T-helper 1 cell treated with Interleukin-12 subunit alpha and Interleukin-12 subunit beta and Interleukin-4 antibody, amounts not matched to agents 30 μg/mL and 1 μg/mL, for 36 hours (primary cell): ENCODE measurements around the gene ADGRV1.

Experiments used
- H3K27ac Mint-ChIP-seq: one replicate; pipeline ENCODE4 v1.8.0; 2021; ENCODE audit warnings: mild to moderate bottlenecking, mixed read lengths
- H3K27me3 Mint-ChIP-seq: one replicate; pipeline ENCODE4 v1.8.0; 2021; ENCODE audit warnings: low read depth, mixed read lengths
- H3K36me3 Mint-ChIP-seq: one replicate; pipeline ENCODE4 v1.8.0; 2021; ENCODE audit warnings: low read depth, mixed read lengths
- H3K4me1 Mint-ChIP-seq: one replicate; pipeline ENCODE4 v1.8.0; 2021; ENCODE audit warnings: low read depth, mixed read lengths
- H3K4me3 Mint-ChIP-seq: one replicate; pipeline ENCODE4 v1.8.0; 2021; ENCODE audit warnings: mild to moderate bottlenecking, moderate library complexity, mixed read lengths
- H3K9me3 Mint-ChIP-seq: one replicate; pipeline ENCODE4 v1.8.0; 2021; ENCODE audit warnings: mixed read lengths

Gene ADGRV1

DNA sequence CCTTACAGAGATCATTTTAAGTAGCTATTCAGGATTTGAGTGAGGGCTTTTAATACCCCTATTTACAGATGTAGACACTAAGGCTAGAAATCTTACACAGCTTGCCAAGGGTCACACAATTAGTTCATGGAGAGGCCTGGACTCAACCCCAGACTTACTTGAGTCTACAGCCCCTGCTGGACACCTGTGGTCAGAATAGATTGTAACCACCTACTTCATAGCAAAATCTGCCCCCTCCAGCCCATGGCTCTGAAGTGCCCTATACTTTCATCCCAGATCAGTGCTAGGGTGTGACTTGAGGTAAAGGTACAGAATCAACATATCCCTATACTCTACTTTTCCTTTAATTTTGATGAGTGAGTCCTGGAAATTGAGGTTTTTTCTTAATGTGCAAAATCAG is 291.3 kb downstream of the ADGRV1 start:
- Mint-ChIP-seq H3K27me3 (peaks cover 18% of the 10 kb centered on the region), H3K27ac (no peak overlapping the region), H3K36me3 (no peaks in the 10 kb centered on the region), H3K4me1 (no peaks in the 10 kb centered on the region), H3K9me3 (no peaks in the 10 kb centered on the region), H3K4me3 (no peak overlapping the region)

DNA sequence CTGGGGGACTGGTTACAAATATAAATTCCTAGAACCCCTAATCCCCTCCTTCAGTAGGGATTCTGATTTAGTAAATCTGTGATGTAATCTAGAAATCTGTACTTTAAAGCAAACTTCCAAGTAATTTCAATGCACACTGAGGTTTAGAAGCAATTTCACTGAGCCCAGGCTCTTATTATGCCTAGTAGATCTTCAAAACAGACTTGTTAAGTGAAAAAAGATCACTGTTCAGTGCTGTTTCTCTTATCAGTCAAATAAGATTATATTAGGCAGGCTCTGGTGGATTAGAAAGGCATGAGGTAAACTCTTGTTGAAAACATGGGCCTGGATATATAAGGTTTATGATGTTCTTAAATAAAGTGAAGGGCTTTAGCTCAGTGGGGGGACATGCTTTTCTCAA is 293.9 kb downstream of the ADGRV1 start:
- Mint-ChIP-seq H3K27ac (no peak overlapping the region), H3K36me3 (no peaks in the 10 kb centered on the region), H3K9me3 (no peaks in the 10 kb centered on the region), H3K4me1 (no peaks in the 10 kb centered on the region), H3K27me3 (peaks cover 11% of the 10 kb centered on the region), H3K4me3 (no peak overlapping the region)

DNA sequence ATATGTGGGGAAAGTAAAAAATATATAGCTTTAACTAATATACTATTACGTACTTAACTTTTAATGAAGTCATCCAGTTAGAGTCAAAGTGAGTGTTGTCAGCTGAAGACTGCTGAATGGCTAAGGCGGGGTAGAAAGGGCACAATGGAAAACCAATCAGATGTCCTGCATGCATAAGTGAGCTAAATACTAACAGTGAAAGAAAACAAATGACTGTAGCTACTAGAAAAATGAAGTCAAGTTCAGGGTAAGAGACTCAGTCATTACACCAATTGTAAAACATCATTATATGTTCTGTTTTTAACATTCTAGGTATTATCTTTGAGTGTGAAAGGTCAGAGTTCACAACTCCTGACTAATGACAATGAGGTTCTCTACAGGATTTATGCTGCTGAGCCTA is 295.2 kb downstream of the ADGRV1 start:
- Mint-ChIP-seq H3K4me3 (no peak overlapping the region), H3K27ac (no peak overlapping the region), H3K36me3 (no peaks in the 10 kb centered on the region), H3K4me1 (no peaks in the 10 kb centered on the region), H3K27me3 (peaks cover 11% of the 10 kb centered on the region), H3K9me3 (no peaks in the 10 kb centered on the region)

DNA sequence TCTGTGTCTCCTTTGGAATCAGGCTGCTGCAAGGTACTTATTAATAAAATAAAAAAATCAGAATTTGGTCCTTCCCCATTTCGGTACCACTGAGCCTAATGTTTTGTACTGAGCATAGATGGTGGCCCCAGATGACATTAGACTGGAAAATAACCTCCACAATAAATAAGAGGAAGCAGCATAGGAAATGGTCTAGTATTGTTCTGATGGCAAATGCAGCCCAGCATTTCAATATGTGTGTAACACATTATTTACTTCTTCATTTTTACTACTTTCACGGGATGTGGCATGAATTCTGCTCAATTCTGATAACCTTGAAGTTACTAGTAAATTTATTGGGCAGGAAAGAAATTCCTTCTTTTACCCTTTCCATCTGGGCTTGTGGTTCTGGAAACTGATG is 295.6 kb downstream of the ADGRV1 start:
- Mint-ChIP-seq H3K4me3 (no peak overlapping the region), H3K9me3 (no peaks in the 10 kb centered on the region), H3K4me1 (no peaks in the 10 kb centered on the region), H3K27me3 (peaks cover 11% of the 10 kb centered on the region), H3K27ac (no peak overlapping the region), H3K36me3 (no peaks in the 10 kb centered on the region)

DNA sequence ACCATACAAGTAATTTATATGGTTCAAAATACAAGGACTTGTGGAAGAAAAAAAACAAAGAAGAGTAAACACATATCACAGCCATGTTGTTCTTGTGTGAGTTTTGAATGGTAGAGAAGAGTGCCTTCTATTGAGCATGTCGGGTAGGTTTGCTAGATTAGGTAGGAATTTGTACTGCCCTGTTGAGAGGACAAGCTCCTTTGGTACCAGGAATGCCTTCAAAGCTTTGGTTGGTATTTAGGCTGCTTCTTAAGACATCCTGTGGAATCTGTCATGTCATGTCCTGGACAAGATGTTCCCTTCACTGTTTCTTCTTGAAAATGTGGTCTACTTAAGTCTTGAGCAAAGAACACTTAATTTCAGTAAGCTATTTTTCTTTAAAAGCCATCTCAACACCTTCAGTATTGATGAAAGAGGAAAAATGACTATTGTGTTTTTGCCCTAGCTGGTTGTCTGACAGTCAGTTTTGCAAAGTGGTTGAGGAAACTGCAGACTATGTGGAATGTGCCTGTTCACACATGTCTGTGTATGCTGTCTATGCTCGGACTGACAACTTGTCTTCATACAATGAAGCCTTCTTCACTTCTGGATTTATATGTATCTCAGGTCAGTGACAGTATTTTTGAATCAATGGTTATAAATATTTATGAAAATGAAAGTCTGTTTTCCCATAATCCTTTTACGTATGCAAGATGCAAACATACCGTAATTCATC is 296.9 kb downstream of the ADGRV1 start:
- Mint-ChIP-seq H3K9me3 (no peaks in the 10 kb centered on the region), H3K4me3 (no peak overlapping the region), H3K4me1 (no peaks in the 10 kb centered on the region), H3K27me3 (peaks cover 11% of the 10 kb centered on the region), H3K27ac (no peak overlapping the region), H3K36me3 (no peaks in the 10 kb centered on the region)

DNA sequence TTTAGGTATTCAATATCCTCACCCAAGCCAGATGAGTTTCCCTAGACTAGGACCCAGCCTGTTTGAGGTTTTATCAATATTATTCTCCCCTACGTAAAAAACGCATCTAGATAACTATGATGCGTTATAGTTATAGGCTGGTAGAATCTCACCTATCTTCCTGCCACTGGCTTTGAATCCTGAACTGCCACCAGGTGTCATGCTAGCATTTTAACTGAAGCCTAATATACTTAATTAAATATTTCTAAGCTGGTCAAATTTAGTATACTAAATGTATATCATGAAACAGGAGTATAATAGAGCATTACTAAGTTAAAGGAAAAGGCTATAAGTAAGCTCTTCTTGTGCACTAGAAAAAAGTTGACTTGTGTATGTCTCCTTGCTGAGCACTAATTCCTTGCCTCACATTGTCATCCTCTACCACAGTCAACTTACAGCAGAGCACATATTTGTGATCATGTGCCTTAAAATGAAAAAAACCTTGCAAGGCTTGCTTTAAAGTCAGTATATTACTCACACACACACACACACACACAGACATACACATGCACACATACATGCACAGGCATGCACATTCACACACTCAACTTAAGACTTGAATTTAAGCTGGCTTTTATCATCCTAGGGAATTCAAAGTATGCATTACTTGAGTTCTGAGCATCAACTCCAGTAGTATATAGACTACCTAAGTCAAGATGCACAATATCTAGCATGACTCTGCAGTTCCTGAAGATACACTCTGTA is 303.4 kb downstream of the ADGRV1 start:
- Mint-ChIP-seq H3K27ac (no peak overlapping the region), H3K9me3 (no peaks in the 10 kb centered on the region), H3K4me1 (no peaks in the 10 kb centered on the region), H3K4me3 (no peak overlapping the region), H3K27me3 (peaks cover 11% of the 10 kb centered on the region), H3K36me3 (no peaks in the 10 kb centered on the region)

DNA sequence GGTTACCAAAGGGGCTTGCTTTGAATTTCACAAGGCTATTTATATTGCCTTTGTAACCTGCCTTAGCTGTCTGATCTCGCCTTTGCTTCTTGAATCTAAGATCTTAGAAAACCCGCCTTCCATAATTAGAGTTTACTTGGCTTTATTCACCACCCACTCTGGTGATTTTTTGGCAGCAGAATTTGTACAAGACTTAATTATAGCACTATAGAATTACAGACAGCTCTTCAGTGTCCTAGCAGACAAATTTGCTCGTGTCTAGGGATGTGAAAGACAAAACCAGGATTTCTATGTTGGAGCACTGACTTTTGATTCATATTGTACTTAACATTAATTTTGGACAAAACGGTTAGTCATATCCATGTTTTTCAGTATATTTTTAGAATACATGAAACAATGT is 306.6 kb downstream of the ADGRV1 start:
- peaks cover 29% of the 10 kb centered on the region for H3K27me3 Mint-ChIP-seq

DNA sequence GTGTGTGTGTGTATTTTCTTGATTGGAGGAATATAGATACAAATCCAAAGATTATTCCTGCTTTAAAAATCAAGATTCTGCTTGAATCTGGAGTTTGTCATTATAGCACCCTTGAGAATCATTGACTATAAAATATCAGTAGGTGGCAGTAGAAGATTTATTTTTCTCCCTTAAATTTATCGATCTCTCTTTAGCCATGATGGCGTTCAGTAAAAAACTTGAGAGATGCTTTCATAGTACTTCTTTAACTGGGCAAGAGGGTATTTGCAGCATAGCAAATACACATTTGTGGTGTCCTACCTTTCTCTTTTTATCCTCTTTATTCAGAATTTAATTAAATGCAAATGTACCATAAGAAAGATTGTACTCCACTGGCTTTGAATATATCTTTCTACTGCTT is 307.7 kb downstream of the ADGRV1 start:
- Mint-ChIP-seq H3K4me3 (no peak overlapping the region), H3K9me3 (no peaks in the 10 kb centered on the region), H3K27ac (no peak overlapping the region), H3K4me1 (no peaks in the 10 kb centered on the region), H3K36me3 (no peaks in the 10 kb centered on the region), H3K27me3 (peaks cover 32% of the 10 kb centered on the region)

More for the DNA sequence above, 306.6 kb downstream of the ADGRV1 start:
- H3K27ac Mint-ChIP-seq = no peak overlapping the region
- no peaks in the 10 kb centered on the region for H3K36me3 Mint-ChIP-seq
- H3K9me3 Mint-ChIP-seq = no peaks in the 10 kb centered on the region
- H3K4me3 Mint-ChIP-seq = no peak overlapping the region
- no peaks in the 10 kb centered on the region for H3K4me1 Mint-ChIP-seq

DNA sequence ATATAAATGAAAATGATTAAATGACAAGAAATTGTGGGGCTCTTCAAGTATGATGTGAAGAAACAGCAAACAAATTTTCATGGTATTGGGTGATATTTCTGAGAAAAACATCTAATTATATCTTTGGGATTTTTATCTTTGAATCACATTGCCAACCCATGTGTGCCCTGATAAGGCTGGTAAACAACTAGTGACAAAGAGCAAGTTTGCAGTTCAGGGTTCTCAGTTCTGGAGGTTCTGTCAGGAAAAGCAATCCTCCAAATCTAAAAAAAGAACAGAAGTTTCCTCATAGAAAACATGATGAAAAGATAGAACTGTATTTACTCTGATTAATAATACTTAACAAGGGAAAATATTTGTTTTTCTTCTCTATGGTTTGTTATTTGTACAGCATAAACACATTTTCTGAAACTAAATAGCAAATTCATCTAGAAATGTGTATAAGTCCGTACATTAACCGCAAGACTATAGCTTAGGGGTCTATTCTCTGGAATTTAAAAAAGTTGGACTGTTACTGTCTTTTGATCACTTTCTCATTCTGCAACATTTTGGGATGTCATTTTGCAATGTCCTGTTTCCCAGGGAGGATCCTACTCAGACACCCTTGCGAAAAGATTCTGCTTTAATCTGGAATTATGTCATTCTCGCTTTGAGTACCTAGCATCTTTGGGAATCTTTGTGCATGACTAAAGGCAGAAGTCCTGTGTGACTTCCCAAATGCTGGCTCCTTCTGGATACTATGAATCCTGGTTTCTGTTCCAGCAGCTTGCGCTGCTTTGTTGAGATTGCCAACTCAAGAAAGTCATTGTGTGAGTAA is 308.5 kb downstream of the ADGRV1 start:
- no peak overlapping the region for H3K27ac Mint-ChIP-seq
- H3K4me1 Mint-ChIP-seq = no peaks in the 10 kb centered on the region
- peaks cover 32% of the 10 kb centered on the region for H3K27me3 Mint-ChIP-seq
- H3K36me3 Mint-ChIP-seq = no peaks in the 10 kb centered on the region
- no peak overlapping the region for H3K4me3 Mint-ChIP-seq
- no peaks in the 10 kb centered on the region for H3K9me3 Mint-ChIP-seq

DNA sequence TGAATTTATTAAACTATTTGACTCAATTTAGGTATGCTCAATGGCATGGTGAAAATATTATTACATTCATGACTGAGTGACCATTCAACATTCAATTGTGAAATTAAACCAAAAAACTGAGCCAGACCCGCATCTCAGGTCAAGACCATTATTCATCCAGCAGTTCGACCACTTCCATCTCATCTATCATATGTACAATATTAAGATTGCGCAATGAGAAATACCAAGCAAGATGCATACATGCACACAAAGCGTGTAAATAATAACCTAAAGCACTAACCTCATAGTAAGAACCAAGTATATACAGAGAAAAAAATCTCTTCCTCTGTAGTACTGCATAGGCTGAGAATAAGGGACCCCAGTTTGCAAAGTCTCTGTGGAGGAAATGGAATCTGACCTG is 310.2 kb downstream of the ADGRV1 start:
- Mint-ChIP-seq H3K36me3 (no peaks in the 10 kb centered on the region), H3K27me3 (peaks cover 34% of the 10 kb centered on the region), H3K27ac (no peak overlapping the region), H3K4me1 (no peaks in the 10 kb centered on the region), H3K4me3 (no peak overlapping the region), H3K9me3 (no peaks in the 10 kb centered on the region)

DNA sequence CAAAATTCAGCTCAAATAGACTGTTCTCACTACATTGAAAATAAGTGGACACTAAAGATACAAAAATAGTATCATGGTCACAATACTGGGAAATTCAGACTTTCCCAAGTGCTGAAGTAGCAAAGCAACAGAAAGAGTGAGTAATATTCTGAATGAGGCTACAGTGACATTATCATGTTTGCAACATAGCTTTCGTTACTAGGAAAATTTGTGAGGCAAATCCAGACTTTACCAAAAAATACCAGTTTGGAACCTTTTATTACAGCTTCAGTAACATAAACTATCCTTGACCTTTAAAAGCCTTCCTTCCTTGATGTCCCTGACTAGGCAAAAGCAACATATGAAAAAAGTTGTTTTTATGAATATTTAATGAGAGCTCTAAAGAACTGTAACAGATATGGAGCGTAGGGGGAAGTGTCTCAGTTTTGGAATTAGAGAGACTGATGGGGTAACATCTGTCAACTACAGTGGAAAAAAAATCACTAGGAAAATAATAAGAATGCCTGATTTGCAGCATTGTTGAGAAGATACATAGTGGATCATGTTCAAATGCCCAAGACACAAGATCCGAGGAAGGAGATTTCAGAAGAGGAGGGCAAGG is 312.9 kb downstream of the ADGRV1 start:
- Mint-ChIP-seq H3K4me1 (no peaks in the 10 kb centered on the region), H3K9me3 (no peaks in the 10 kb centered on the region), H3K36me3 (no peaks in the 10 kb centered on the region), H3K4me3 (no peak overlapping the region), H3K27me3 (peaks cover 37% of the 10 kb centered on the region), H3K27ac (no peak overlapping the region)

DNA sequence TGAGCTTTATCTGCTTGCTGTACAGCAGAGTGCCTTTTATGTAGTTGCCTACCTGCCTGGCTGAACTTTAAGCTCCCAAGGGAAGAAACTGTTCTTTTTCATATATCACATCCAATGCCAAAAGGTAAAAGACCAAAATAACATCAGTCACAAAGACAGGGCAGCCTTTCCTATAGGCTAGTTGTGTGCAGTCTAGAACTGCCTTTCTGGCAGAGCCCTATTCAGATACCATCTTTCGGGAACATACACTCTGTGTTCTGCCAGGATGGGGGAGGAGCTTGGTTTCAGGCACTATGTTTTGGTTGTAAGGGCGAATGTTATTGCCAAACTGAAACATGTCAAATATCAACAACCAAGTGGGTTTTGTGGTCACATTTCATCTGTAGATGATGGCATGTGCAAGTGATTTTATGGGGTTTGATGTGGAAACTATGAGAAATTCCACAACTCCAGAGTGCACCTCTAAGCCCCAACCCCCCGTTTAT is 314.5 kb downstream of the ADGRV1 start:
- H3K4me3 Mint-ChIP-seq = no peak overlapping the region
- H3K27me3 Mint-ChIP-seq = peaks cover 42% of the 10 kb centered on the region
- no peak overlapping the region for H3K27ac Mint-ChIP-seq
- H3K36me3 Mint-ChIP-seq = no peaks in the 10 kb centered on the region
- no peaks in the 10 kb centered on the region for H3K9me3 Mint-ChIP-seq
- no peaks in the 10 kb centered on the region for H3K4me1 Mint-ChIP-seq

DNA sequence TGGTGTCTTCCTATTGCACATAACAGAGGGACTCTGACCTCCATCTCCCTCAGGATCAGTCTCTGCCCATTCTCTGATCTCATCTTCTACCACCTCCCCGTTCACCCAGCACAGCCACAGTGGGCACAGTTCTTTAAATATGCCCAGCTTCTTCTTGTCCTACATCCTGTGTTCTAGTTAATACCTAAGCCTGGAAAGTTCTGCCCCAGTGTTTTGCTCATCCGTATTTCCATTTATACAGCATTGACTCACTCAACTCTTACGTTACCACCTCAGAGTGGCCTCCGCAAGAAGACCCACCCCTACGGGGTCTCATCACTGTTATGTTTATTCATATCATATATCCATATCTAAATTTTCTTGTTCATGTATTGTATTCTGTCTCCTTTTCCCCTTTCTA is 315.5 kb downstream of the ADGRV1 start:
- Mint-ChIP-seq H3K27me3 (peaks cover 37% of the 10 kb centered on the region), H3K36me3 (no peaks in the 10 kb centered on the region), H3K4me1 (no peaks in the 10 kb centered on the region), H3K4me3 (no peak overlapping the region), H3K27ac (no peak overlapping the region), H3K9me3 (no peaks in the 10 kb centered on the region)

DNA sequence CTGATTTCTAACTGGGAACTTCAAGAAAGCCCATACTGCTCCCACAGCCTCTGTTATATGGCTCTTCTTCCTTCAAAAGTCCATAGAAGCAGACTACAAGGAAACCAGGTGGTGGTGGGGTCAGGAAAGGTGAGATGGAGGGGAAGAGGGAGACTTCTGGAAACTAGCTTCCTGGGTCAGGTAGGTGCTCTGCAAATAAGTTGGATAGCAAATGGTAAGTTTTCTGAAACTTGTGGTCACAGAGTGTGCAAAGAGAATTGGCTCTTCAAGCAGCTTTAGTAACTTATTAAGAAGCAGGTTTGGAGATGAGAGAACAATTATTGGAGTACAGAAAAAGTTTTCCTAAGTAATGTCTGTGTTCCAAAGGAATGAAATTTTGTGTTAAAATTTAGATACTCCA is 316.9 kb downstream of the ADGRV1 start:
- no peaks in the 10 kb centered on the region for H3K36me3 Mint-ChIP-seq
- no peaks in the 10 kb centered on the region for H3K9me3 Mint-ChIP-seq
- no peak overlapping the region for H3K27ac Mint-ChIP-seq
- H3K4me3 Mint-ChIP-seq = no peak overlapping the region
- peaks cover 27% of the 10 kb centered on the region for H3K27me3 Mint-ChIP-seq
- H3K4me1 Mint-ChIP-seq = no peaks in the 10 kb centered on the region
